Measurements from ENCODE around the gene DPP9.
A peak's percentile ranks its signal among the peaks of the same experiment; 100 is the strongest.

Gene DPP9

GRCh38 chr19:4653793-4654436 is 69.7 kb downstream of the DPP9 start:
- no peak for DNase-seq

GRCh38 chr19:4652075-4652474 is 71.6 kb downstream of the DPP9 start:
- no peak for DNase-seq

- DNase-seq = no peak
Measured at GRCh38 chr19:4650159-4650558, 73.5 kb downstream of the DPP9 start.

- DNase-seq = no peak
Measured at GRCh38 chr19:4649392-4650047, 74.1 kb downstream of the DPP9 start.

GRCh38 chr19:4647676-4648644 is 75.7 kb downstream of the DPP9 start:
- no peak for DNase-seq

GRCh38 chr19:4645718-4646117 is 77.9 kb downstream of the DPP9 start:
- no peak for DNase-seq

GRCh38 chr19:4642625-4643024 is 81.0 kb downstream of the DPP9 start:
- DNase-seq = no peak

GRCh38 chr19:4641132-4641531 is 82.5 kb downstream of the DPP9 start:
- DNase-seq = no peak

- DNase-seq = no peak
Measured at GRCh38 chr19:4640247-4641000, 83.2 kb downstream of the DPP9 start.

- no peak for DNase-seq
Measured at GRCh38 chr19:4639531-4640246, 84.0 kb downstream of the DPP9 start.

GRCh38 chr19:4638828-4639530 is 84.7 kb downstream of the DPP9 start, which contains the start of gene TNFAIP8L1:
Gene TNFAIP8L1, plus strand, starts transcription at chr19:4639516. Its CDS starts 12,354 bp downstream, at chr19:4651870.
- DNase-seq = peak; percentile 98

- no peak for DNase-seq
Measured at GRCh38 chr19:4638317-4638716, 85.3 kb downstream of the DPP9 start.

GRCh38 chr19:4636761-4637160 is 86.9 kb downstream of the DPP9 start:
- DNase-seq = no peak

GRCh38 chr19:4636151-4636717 is 87.4 kb downstream of the DPP9 start:
- peak; percentile 78 for DNase-seq

- DNase-seq = no peak
Measured at GRCh38 chr19:4635754-4636116, 87.9 kb downstream of the DPP9 start.

GRCh38 chr19:4633140-4633967 is 90.3 kb downstream of the DPP9 start:
- no peak for DNase-seq
